SK-N-SH treated with all-trans-retinoic acid at 6 μM for 48 hours (cell line): ENCODE measurements around the gene TEAD3.

Experiments used
- ATAC-seq: fragments of 200-7000 bp; cut with Tn5 transposase; 3 replicates; pipeline ENCODE4 v1.9.1; 2020; ENCODE audit warnings: mild to moderate bottlenecking, moderate library complexity
- ARNTL ChIP-seq: fragments of 450-650 bp; formaldehyde crosslinking; IDR thresholded peaks from 2 replicates; pipeline ENCODE4 v1.5.0; 2020; ENCODE audit warnings: low read depth, mild to moderate bottlenecking, moderate library complexity, borderline replicate concordance
- BACH2 ChIP-seq: fragments of 250-450 bp; sonication (Bioruptor Pico); IDR thresholded peaks from 2 replicates; pipeline ENCODE4 v1.9.0; 2021; ENCODE audit warnings: mild to moderate bottlenecking, borderline replicate concordance
- CSDC2 ChIP-seq: fragments of 250-450 bp; sonication (Bioruptor Pico); IDR thresholded peaks from 2 replicates; pipeline ENCODE4 v1.5.0; 2020; ENCODE audit warnings: mild to moderate bottlenecking, moderate library complexity
- ESRRG ChIP-seq: fragments of 250-450 bp; sonication (Bioruptor Pico); IDR thresholded peaks from 2 replicates; pipeline ENCODE4 v1.6.1; 2021; ENCODE audit warnings: mild to moderate bottlenecking
- GLIS3 ChIP-seq: fragments of 250-450 bp; sonication (Bioruptor Pico); IDR thresholded peaks from 2 replicates; pipeline ENCODE4 v1.5.0; 2020; ENCODE audit warnings: mild to moderate bottlenecking, moderate library complexity
- ISL1 ChIP-seq: fragments of 250-450 bp; sonication (Bioruptor Pico); IDR thresholded peaks from 2 replicates; pipeline ENCODE4 v2.1.2; 2022; ENCODE audit warnings: mild to moderate bottlenecking, moderate library complexity
- OSR1 ChIP-seq: fragments of 250-450 bp; sonication (Bioruptor Pico); IDR thresholded peaks from 2 replicates; pipeline ENCODE4 v1.8.0; 2022; ENCODE audit warnings: moderate library complexity, mild to moderate bottlenecking, inconsistent platforms
- RARB ChIP-seq: fragments of 250-450 bp; sonication (Bioruptor Pico); IDR thresholded peaks from 2 replicates; pipeline ENCODE4 v1.8.0; 2021; ENCODE audit warnings: mild to moderate bottlenecking, moderate library complexity
- SNAI2 ChIP-seq: fragments of 250-450 bp; sonication (Bioruptor Pico); IDR thresholded peaks from 2 replicates; pipeline ENCODE4 v1.5.0; 2020; ENCODE audit warnings: mild to moderate bottlenecking, moderate library complexity
- TCF4 ChIP-seq: fragments of 250-450 bp; sonication (Bioruptor Pico); IDR thresholded peaks from 2 replicates; pipeline ENCODE4 v1.8.0; 2021; ENCODE audit warnings: mild to moderate bottlenecking, moderate library complexity, borderline replicate concordance
- TOX ChIP-seq: fragments of 250-450 bp; sonication (Bioruptor Pico); IDR thresholded peaks from 2 replicates; pipeline ENCODE4 v1.8.0; 2021; ENCODE audit warnings: mild to moderate bottlenecking, moderate library complexity, borderline replicate concordance
- ZC3H10 ChIP-seq: fragments of 250-450 bp; sonication (Bioruptor Pico); IDR thresholded peaks from 2 replicates; pipeline ENCODE4 v1.5.1; 2021; ENCODE audit warnings: mild to moderate bottlenecking, moderate library complexity
- ZFP30 ChIP-seq: fragments of 450-650 bp; formaldehyde crosslinking; IDR thresholded peaks from 2 replicates; pipeline ENCODE4 v1.5.0; 2022; ENCODE audit warnings: mild to moderate bottlenecking, moderate library complexity
- ZNF565 ChIP-seq: fragments of 450-650 bp; formaldehyde crosslinking; conservative IDR thresholded peaks from 2 replicates; pipeline ENCODE4 v1.5.0; 2020; ENCODE audit warnings: low read depth, mild to moderate bottlenecking, moderate library complexity
- ZNF70 ChIP-seq: fragments of 450-650 bp; formaldehyde crosslinking; IDR thresholded peaks from 2 replicates; pipeline ENCODE4 v1.5.0; 2020; ENCODE audit warnings: mild to moderate bottlenecking, moderate library complexity
- TF ChIP-seq, protein P1 (sequence below): fragments of 250-450 bp; sonication (Bioruptor Pico); IDR thresholded peaks from 2 replicates; pipeline ENCODE4 v1.8.0; 2021; ENCODE audit warnings: low read depth, mild to moderate bottlenecking, moderate library complexity, borderline replicate concordance
- TF ChIP-seq, protein P2 (sequence below): fragments of 250-450 bp; sonication (Bioruptor Pico); IDR thresholded peaks from 2 replicates; pipeline ENCODE4 v1.8.0; 2020; ENCODE audit warnings: mild to moderate bottlenecking, moderate library complexity, borderline replicate concordance
- TF ChIP-seq, protein P3 (sequence below): fragments of 250-450 bp; sonication (Bioruptor Pico); IDR thresholded peaks from 2 replicates; pipeline ENCODE4 v1.5.1; 2020; ENCODE audit warnings: low read depth, mild to moderate bottlenecking, moderate library complexity
- TF ChIP-seq, protein P4 (sequence below): fragments of 250-450 bp; sonication (Bioruptor Pico); IDR thresholded peaks from 2 replicates; pipeline ENCODE4 v1.5.1; 2021; ENCODE audit warnings: mild to moderate bottlenecking, moderate library complexity
- TF ChIP-seq, protein P5 (sequence below): fragments of 250-450 bp; sonication (Bioruptor Pico); IDR thresholded peaks from 2 replicates; pipeline ENCODE4 v1.5.0; 2020; ENCODE audit warnings: mild to moderate bottlenecking, moderate library complexity

Gene TEAD3

DNA sequence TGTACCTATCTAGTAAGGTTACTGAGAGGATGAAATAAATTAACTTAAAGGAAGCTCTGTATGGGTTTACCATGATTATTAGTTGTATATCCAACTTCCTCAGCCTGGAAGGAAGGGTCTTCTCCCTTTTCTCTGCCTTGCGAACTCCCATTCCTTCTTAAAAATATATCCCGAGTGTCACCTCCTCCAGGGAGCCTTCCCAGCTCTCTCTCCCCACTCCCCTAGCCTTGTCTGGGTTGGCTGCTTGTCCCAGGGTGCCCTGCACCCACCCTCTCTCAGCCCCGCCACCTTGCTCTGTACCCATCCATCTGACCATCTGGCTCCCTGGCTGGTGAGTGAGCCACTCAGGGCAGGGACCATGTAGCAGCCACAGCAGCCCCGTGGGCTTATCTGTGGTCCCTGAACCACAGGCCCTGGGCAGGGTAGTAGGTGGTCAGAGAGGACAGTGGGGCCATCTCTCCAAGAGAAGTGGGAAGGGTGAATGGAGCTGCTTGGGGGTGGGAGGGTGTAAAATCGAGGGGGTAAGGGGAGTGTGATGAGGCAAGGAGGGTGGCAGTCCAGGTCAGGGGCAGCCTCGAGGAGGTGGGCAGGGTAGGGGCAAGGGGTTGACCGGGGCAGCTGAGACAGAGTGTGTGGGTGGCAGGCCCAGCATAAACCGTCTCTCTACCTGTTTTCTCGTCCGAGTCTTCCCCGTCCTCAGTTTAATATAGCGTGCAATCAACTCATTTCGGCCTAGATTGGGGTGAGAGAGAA, 12.8 kb downstream of the TEAD3 start:
- ATAC-seq, result no peak
- TF ChIP-seq, protein P1, sequence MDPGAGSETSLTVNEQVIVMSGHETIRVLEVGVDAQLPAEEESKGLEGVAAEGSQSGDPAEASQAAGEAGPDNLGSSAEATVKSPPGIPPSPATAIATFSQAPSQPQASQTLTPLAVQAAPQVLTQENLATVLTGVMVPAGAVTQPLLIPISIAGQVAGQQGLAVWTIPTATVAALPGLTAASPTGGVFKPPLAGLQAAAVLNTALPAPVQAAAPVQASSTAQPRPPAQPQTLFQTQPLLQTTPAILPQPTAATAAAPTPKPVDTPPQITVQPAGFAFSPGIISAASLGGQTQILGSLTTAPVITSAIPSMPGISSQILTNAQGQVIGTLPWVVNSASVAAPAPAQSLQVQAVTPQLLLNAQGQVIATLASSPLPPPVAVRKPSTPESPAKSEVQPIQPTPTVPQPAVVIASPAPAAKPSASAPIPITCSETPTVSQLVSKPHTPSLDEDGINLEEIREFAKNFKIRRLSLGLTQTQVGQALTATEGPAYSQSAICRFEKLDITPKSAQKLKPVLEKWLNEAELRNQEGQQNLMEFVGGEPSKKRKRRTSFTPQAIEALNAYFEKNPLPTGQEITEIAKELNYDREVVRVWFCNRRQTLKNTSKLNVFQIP, result no peak
- no peak for TF ChIP-seq OSR1 (CRISPR knock-in tag)
- no peak for TF ChIP-seq GLIS3
- TF ChIP-seq ZFP30, result no peak
- TF ChIP-seq SNAI2 (CRISPR knock-in tag), result no peak
- TF ChIP-seq ZNF565, result no peak
- TF ChIP-seq CSDC2 (CRISPR knock-in tag), result no peak
- TF ChIP-seq, protein P2, sequence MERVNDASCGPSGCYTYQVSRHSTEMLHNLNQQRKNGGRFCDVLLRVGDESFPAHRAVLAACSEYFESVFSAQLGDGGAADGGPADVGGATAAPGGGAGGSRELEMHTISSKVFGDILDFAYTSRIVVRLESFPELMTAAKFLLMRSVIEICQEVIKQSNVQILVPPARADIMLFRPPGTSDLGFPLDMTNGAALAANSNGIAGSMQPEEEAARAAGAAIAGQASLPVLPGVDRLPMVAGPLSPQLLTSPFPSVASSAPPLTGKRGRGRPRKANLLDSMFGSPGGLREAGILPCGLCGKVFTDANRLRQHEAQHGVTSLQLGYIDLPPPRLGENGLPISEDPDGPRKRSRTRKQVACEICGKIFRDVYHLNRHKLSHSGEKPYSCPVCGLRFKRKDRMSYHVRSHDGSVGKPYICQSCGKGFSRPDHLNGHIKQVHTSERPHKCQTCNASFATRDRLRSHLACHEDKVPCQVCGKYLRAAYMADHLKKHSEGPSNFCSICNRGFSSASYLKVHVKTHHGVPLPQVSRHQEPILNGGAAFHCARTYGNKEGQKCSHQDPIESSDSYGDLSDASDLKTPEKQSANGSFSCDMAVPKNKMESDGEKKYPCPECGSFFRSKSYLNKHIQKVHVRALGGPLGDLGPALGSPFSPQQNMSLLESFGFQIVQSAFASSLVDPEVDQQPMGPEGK (CRISPR knock-in tag), result no peak
- TF ChIP-seq ARNTL (CRISPR knock-in tag), result no peak
- no peak for TF ChIP-seq TCF4 (CRISPR knock-in tag)
- no peak for TF ChIP-seq TOX (CRISPR knock-in tag)
- TF ChIP-seq RARB, result no peak
- TF ChIP-seq BACH2 (CRISPR knock-in tag), result no peak
- TF ChIP-seq ESRRG (CRISPR knock-in tag), result no peak
- TF ChIP-seq, protein P3, sequence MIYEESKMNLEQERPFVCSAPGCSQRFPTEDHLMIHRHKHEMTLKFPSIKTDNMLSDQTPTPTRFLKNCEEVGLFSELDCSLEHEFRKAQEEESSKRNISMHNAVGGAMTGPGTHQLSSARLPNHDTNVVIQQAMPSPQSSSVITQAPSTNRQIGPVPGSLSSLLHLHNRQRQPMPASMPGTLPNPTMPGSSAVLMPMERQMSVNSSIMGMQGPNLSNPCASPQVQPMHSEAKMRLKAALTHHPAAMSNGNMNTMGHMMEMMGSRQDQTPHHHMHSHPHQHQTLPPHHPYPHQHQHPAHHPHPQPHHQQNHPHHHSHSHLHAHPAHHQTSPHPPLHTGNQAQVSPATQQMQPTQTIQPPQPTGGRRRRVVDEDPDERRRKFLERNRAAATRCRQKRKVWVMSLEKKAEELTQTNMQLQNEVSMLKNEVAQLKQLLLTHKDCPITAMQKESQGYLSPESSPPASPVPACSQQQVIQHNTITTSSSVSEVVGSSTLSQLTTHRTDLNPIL (CRISPR knock-in tag), result no peak
- TF ChIP-seq ISL1 (CRISPR knock-in tag), result no peak
- TF ChIP-seq ZNF70 (CRISPR knock-in tag), result no peak
- TF ChIP-seq, protein P4, sequence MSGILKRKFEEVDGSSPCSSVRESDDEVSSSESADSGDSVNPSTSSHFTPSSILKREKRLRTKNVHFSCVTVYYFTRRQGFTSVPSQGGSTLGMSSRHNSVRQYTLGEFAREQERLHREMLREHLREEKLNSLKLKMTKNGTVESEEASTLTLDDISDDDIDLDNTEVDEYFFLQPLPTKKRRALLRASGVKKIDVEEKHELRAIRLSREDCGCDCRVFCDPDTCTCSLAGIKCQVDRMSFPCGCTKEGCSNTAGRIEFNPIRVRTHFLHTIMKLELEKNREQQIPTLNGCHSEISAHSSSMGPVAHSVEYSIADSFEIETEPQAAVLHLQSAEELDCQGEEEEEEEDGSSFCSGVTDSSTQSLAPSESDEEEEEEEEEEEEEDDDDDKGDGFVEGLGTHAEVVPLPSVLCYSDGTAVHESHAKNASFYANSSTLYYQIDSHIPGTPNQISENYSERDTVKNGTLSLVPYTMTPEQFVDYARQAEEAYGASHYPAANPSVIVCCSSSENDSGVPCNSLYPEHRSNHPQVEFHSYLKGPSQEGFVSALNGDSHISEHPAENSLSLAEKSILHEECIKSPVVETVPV (CRISPR knock-in tag), result no peak

DNA sequence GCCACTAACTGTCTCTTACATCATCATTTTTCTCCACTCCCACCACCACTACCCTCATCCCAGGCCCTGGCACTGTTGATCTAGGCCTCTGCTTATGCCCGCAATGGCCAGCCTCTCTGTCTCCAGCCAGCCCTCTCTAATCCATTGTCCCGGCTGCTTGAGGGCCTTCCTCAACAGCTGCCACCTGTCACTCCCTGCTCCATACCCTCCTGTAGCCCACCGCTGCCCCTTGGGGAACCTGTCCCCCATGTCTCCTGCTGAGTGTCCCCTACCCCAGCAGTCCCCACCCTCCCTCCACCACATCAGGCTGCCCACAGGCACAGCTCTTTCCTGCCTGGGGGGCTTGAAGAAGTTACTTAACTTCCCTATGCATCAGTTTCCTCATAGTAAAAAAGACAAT, 13.4 kb downstream of the TEAD3 start:
- no peak for ATAC-seq
- TF ChIP-seq GLIS3, result no peak
- no peak for TF ChIP-seq RARB
- TF ChIP-seq CSDC2 (CRISPR knock-in tag), result no peak
- no peak for TF ChIP-seq ARNTL (CRISPR knock-in tag)
- TF ChIP-seq, protein P2 (CRISPR knock-in tag), result no peak
- no peak for TF ChIP-seq ZNF565
- TF ChIP-seq TCF4 (CRISPR knock-in tag), result no peak
- TF ChIP-seq ISL1 (CRISPR knock-in tag), result no peak

DNA sequence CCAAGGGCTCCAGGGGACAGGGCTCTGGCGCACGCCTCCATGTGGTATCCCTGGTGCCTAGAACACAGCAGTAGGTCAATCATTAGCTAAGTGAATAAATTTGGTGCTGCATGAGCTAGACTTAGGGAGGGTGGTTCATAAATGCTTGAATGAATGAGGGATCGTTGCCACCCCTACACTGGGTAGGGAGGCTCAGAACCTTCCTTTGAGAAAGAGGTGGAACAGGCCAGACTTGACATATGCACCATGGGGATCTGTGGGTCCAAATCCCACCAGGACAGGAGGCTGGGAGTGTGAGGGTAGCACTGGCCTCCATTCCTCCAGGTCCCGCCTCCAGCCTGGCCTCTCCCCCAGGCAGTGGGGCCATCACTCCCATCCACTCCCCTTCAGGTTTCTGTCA, 13.8 kb downstream of the TEAD3 start:
- no peak for ATAC-seq
- TF ChIP-seq, protein P5, sequence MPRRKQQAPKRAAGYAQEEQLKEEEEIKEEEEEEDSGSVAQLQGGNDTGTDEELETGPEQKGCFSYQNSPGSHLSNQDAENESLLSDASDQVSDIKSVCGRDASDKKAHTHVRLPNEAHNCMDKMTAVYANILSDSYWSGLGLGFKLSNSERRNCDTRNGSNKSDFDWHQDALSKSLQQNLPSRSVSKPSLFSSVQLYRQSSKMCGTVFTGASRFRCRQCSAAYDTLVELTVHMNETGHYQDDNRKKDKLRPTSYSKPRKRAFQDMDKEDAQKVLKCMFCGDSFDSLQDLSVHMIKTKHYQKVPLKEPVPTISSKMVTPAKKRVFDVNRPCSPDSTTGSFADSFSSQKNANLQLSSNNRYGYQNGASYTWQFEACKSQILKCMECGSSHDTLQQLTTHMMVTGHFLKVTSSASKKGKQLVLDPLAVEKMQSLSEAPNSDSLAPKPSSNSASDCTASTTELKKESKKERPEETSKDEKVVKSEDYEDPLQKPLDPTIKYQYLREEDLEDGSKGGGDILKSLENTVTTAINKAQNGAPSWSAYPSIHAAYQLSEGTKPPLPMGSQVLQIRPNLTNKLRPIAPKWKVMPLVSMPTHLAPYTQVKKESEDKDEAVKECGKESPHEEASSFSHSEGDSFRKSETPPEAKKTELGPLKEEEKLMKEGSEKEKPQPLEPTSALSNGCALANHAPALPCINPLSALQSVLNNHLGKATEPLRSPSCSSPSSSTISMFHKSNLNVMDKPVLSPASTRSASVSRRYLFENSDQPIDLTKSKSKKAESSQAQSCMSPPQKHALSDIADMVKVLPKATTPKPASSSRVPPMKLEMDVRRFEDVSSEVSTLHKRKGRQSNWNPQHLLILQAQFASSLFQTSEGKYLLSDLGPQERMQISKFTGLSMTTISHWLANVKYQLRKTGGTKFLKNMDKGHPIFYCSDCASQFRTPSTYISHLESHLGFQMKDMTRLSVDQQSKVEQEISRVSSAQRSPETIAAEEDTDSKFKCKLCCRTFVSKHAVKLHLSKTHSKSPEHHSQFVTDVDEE (CRISPR knock-in tag), result no peak
- TF ChIP-seq, protein P4 (CRISPR knock-in tag), result no peak
- TF ChIP-seq ZC3H10 (CRISPR knock-in tag), result no peak
- no peak for TF ChIP-seq OSR1 (CRISPR knock-in tag)
- no peak for TF ChIP-seq TOX (CRISPR knock-in tag)
- TF ChIP-seq SNAI2 (CRISPR knock-in tag), result no peak
- no peak for TF ChIP-seq GLIS3
